Right renal pelvis (tissue), 4 donors: ENCODE results near the gene HSPA4L. TPM values are rescaled to one million over a fixed set of nuclear protein-coding genes. Genes with fewer than 3 reads are reported as not detected.

ENCODE experiments used
- DNase-seq, 4 donors: peaks; one replicate each; pipeline ENCODE4 v3.0.0-alpha.2; 2013; ENCODE audit warnings: low read depth in 4 of 4, low spot score in 3 of 4, missing footprints in 1 of 4
- polyA plus RNA-seq, 4 donors: library from polyadenylated mRNA; unstranded; fragments of 120-200 nt; gene quantifications; one replicate each; pipeline ENCODE4 v1.2.1, GENCODE V29; 2013; ENCODE audit not compliant: insufficient read length in 4 of 4

The HSPA4L gene
- polyA plus RNA-seq, 4 donors, result 8.3 to 12.1 (median 10.3) TPM

- DNase-seq, result no peak
These were observed 74.8 kb downstream of the HSPA4L start for GRCh38 chr4:127856813-127857447.

DNA sequence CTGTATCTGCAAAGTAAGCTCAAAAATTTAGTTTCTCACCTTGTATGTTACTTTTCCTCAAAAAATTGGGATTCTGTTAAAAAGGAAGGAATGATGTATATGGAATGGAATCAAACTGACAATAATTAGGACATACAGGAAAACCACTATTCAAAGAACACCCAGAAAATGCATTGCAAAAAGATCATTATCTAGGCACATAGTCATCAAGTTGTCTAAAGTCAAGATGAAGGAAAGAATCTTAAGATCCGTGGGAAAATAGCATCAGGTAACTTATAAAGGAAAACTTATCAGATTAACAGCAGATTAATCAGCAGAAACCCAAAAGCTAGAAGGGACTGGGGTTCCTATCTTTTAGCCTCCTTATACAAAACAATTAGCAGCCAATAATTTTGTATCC lies 75.5 kb downstream of the HSPA4L start:
- no peak for DNase-seq

DNA sequence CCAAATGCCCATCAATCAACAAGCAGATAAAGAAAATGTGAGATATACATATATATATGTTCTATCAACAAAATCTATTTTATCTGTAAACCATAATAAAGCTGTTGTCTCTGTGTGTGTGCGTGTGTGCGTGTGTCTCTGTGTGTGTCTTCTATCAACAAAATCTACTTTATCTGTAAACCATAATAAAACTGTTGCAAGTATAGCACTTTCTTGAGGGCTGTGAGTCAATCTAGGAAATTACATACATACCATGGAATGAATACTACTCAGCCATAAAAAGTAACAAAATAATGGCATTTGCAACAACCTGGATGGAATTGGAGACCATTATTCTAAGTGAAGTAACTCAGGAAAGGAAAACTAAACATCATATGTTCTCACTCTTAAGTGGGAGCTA lies 86.1 kb downstream of the HSPA4L start:
- DNase-seq, result no peak

GRCh38 chr4:127870281-127870680 lies 88.2 kb downstream of the HSPA4L start:
- no peak for DNase-seq

DNA sequence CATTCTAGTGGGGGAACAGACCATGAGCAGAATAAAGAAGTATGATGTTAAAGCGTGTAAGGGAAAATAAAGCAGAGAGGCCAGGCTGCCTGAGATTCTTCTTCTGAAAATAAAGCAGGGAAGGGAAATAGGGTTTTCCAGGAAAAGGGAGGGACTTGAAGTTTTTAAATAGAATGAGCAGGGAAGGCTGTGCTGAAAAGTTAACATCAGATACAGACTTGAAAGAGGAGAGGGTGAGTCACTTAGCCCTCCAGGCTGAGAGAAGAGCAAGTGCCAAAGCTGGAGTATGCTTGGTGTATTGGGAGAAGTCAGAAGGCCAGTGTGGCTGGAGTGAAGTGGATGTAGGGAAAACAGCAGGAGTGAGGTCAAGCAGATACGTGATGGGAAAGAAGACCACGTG lies 88.6 kb downstream of the HSPA4L start:
- no peak for DNase-seq

DNA sequence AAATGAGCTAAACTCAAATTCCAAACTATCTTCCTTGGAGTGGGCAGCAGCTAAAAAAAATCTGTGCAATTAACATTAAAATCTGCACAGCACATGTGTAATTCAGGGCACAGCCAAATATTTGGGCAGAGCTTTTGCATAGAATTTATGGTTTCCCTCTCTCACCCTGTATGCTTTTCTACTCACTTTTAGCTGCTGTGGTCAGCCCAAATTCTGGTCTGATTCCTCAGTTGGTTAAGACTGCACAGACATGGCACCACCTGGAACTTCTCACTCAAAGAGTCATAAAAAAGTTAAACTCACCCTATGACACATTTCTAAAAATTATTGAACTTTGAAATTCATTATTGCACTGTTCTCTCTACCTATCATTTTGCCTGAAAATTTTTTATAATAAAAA lies 93.7 kb downstream of the HSPA4L start:
- DNase-seq, result no peak

- DNase-seq, result peak; percentile 93 to 96 (median 94)
These were observed 98.8 kb downstream of the HSPA4L start, which contains the start of gene PLK4 for GRCh38 chr4:127880763-127881562. Gene PLK4 (plus strand): TSS chr4:127880893. CDS start chr4:127881135, 242 bp downstream.

GRCh38 chr4:127881563-127881864 lies 99.4 kb downstream of the HSPA4L start:
- no peak for DNase-seq

DNA sequence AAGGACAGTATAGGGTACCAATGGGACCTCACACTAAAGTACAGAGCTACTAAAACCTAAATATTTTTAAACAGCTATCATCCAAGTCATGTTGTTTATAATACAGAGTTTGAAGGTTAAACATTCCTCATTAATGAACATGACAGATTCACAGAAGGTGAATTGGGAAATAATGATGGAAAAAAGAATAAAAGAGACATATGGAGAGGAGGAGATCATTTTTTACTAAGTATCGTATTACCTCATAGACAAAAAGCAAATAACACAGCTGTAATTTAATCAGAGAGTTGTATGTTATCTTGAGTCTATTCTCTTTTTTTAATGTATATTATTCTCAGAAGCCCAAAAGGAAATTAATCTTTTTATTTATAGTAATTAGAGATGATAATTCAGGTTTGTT lies 106.4 kb downstream of the HSPA4L start:
- no peak for DNase-seq

- DNase-seq, result no peak
These were observed 107.8 kb downstream of the HSPA4L start for GRCh38 chr4:127889903-127890302.

Other genes with a start within 250 kb of the HSPA4L start
- 10 to 100 TPM; 21.7 to 23.1 (median 22.2) TPM for gene INTU, start 149.4 kb upstream of the HSPA4L start, polyA plus RNA-seq
- not detected for gene SLC25A31, start 51.9 kb upstream of the HSPA4L start, polyA plus RNA-seq
- gene PLK4, start 98.6 kb downstream of the HSPA4L start, polyA plus RNA-seq, result 10 to 100 TPM; 19.5 to 23.0 (median 21.5) TPM
- gene MFSD8, start 182.9 kb downstream of the HSPA4L start, polyA plus RNA-seq, result 10 to 100 TPM; 23.3 to 36.0 (median 27.4) TPM
- gene ABHD18, start 183.1 kb downstream of the HSPA4L start, polyA plus RNA-seq, result 10 to 100 TPM; 12.0 to 15.5 (median 12.6) TPM